Activated T-cell treated with anti-CD3 and anti-CD28 coated beads, Interleukin-2, amount 50 U/mL, for 72 hours (primary cell): Measurements from ENCODE around the gene MORC1. TPM values are rescaled to one million over a fixed set of nuclear protein-coding genes. Genes with fewer than 3 reads are reported as not detected.
A peak's percentile ranks its signal among the peaks of the same experiment; 100 is the strongest.

Experiments used
- ATAC-seq, 2 donors: fragments of 150-1000 bp; cut with Tn5 transposase; replicated peaks in 1 of 2; 2 replicates each; pipeline ENCODE4 v1.10.0; 2021; ENCODE audit warnings: moderate library complexity in 2 of 2, mild to moderate bottlenecking in 1 of 2
- DNase-seq, 2 donors: peaks; one replicate each; pipeline ENCODE4 v3.0.0; 2021 to 2022; ENCODE audit warnings: mixed read lengths in 1 of 2
- H3K27ac Mint-ChIP-seq: one replicate; pipeline ENCODE4 v1.8.0; 2022; ENCODE audit warnings: mild to moderate bottlenecking, moderate library complexity, mixed read lengths
- H3K27me3 Mint-ChIP-seq: one replicate; pipeline ENCODE4 v1.8.0; 2022; ENCODE audit warnings: low read depth, mixed read lengths
- H3K36me3 Mint-ChIP-seq, 2 donors: one replicate each; pipeline ENCODE4 v1.8.0; 2022; ENCODE audit warnings: mixed read lengths in 2 of 2, mild to moderate bottlenecking in 1 of 2; ENCODE audit not compliant: insufficient read depth in 2 of 2
- H3K4me1 Mint-ChIP-seq: one replicate; pipeline ENCODE4 v1.8.0; 2022; ENCODE audit warnings: low read depth, mixed read lengths
- H3K4me3 Mint-ChIP-seq, 2 donors: one replicate each; pipeline ENCODE4 v1.8.0; 2022; ENCODE audit warnings: mild to moderate bottlenecking in 2 of 2, mixed read lengths in 2 of 2, moderate library complexity in 2 of 2
- H3K9me3 Mint-ChIP-seq, 2 donors: one replicate each; pipeline ENCODE4 v1.8.0; 2022; ENCODE audit warnings: mixed read lengths in 2 of 2
- total RNA-seq, 2 donors: library from RNA; stranded (reverse); gene quantifications; one replicate each; pipeline ENCODE4 v1.2.3, GENCODE V29; 2022

The MORC1 gene
- total RNA-seq, 2 donors from 2014 or later: not detected

DNA sequence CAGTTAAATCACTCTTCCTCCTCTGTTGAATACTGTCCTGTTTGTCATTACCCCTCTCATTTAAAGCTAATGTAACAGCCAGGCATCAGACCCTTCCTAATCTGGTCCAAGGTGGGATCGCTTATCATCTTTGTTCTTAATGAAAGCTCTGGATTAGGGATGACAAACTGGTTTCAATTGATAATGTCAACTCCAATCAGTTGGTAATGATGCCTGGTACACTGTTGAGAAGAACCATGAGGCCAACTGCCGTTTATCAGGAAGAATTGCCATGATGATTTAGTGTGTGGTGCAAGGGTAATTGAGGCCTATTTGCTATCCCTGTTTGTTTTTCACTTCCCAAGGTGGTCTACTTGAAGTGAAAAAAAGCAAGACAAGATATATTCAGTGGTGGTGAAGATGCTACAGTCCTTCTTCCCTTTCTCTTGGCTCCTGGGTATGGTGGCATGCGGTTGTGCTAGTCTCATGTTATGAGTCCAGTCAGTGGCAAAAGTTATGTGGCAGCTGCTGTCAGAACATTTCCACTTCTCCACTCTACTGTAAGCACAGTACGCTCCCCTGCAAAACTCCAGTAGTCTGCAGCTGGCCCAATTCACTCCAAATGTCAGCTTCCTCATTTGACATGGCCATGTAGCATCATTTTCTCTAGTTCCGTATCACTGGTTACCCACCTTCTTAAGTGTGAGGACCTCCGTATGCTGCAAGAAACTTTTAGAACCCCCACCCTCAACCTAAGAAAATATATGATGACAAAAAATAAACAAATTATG lies 72.5 kb downstream of the MORC1 start:
- Mint-ChIP-seq H3K27ac (no peak overlapping the region), H3K9me3 (no peaks in the 10 kb centered on the region), H3K27me3 (no peaks in the 10 kb centered on the region), H3K4me3 (no peak overlapping the region), H3K36me3 (no peaks in the 10 kb centered on the region), H3K4me1 (no peaks in the 10 kb centered on the region)
- DNase-seq: no peak
- no peak for ATAC-seq

DNA sequence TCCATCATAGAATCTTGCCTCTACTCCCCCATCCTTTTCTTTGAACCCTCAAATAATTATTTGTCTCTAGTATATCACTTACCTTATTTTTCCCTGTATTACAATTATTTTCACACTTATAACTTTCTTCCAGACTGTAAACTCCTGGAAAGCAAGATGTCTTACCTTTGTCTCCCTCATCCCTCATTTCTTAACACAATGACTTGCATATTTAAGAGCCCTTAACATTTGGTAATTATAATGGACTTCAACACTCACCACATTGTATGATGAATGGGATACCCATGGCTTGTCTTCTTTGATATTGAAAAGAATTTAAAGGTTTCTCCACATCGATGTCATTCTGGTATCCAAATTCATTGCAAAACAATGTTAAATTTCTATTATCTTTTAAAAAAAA lies 82.9 kb downstream of the MORC1 start:
- H3K36me3 Mint-ChIP-seq: peaks cover 0 to 1% of the 10 kb centered on the region in 2 donors

DNA sequence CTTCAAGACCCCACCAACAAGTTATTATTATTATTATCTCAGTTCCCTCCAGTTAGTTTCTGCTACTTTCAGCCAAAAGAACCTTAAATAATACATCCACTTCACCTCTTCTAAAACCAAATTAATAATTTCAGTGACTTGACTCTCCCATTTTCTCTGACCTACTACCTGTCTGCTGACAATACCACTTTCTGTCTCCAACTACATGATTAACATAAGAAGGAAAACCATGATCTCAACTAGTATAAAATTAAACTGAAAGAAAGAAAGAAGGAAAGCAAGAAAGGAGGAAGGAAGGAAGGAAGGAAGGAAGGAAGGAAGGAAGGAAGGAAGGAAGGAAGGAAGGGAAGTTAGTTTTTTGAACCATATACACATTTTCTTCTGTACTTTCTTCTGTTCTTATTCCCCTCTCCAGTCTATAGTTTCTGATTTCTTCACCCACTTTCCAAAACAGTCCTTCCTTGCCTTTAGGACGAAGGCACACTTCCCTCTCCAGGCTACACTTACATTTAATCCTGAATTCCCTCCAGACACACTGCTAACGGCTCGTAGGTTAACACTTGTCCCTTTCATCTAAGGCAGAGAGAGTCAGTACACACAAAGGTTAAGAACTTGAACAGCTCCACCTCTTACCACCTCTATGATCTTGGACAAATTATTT lies 84.8 kb downstream of the MORC1 start:
- H3K4me3 Mint-ChIP-seq: no peak overlapping the region
- H3K4me1 Mint-ChIP-seq: no peaks in the 10 kb centered on the region
- H3K27me3 Mint-ChIP-seq: peaks cover 10% of the 10 kb centered on the region
- no peak overlapping the region for H3K27ac Mint-ChIP-seq
- H3K36me3 Mint-ChIP-seq: no peaks in the 10 kb centered on the region
- no peak for ATAC-seq
- DNase-seq: no peak
- no peaks in the 10 kb centered on the region for H3K9me3 Mint-ChIP-seq

More for the DNA sequence above, 82.9 kb downstream of the MORC1 start:
- Mint-ChIP-seq H3K4me1 (no peaks in the 10 kb centered on the region), H3K9me3 (peaks cover 0 to under 1% of the 10 kb centered on the region in 2 donors), H3K27me3 (peaks cover 10% of the 10 kb centered on the region), H3K4me3 (no peak overlapping the region), H3K27ac (no peak overlapping the region)
- DNase-seq (no peak), ATAC-seq (no peak)

DNA sequence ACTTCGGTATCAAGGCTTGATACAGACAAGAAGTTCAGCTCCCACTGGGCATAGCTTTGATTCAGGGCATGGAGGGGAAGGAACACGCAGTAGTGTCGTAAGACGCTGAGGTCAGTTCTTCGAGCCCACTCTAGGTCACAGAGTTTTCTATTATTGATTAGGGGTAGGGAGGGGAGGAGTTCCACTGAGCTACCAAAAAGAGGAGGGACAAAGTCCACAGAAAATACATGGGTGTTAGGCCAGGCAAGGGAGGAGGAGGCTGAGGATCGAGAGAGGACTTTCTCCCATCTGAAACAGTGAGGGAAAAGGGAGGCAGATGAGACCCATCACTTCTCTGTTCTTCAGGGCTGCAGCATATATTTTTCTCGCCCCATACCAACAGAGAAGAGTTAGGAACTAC lies 89.2 kb downstream of the MORC1 start:
- Mint-ChIP-seq H3K4me3 (no peak overlapping the region), H3K36me3 (no peaks in the 10 kb centered on the region), H3K4me1 (no peaks in the 10 kb centered on the region), H3K27me3 (no peaks in the 10 kb centered on the region), H3K9me3 (no peaks in the 10 kb centered on the region), H3K27ac (no peak overlapping the region)
- no peak for DNase-seq
- no peak for ATAC-seq

DNA sequence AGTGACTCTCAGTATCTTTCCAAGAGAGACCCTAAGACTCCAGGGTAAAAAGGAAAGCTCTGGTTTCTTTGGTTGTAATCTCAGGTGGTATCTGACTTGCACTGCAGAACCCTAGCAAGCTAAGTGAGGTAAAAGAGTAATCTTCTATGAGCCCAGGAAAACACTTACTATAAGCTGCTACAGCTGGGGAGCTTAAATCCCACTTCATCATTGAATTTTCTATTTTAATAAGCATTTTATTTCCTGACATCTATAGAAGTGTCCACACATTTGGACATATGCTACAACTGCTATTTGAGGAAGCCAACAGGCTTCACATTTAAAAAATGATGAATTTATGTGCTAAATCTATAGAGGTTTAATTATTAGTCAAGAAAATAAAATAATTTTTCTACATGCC lies 91.1 kb downstream of the MORC1 start:
- Mint-ChIP-seq H3K27ac (no peak overlapping the region), H3K36me3 (no peaks in the 10 kb centered on the region), H3K4me3 (no peak overlapping the region)

DNA sequence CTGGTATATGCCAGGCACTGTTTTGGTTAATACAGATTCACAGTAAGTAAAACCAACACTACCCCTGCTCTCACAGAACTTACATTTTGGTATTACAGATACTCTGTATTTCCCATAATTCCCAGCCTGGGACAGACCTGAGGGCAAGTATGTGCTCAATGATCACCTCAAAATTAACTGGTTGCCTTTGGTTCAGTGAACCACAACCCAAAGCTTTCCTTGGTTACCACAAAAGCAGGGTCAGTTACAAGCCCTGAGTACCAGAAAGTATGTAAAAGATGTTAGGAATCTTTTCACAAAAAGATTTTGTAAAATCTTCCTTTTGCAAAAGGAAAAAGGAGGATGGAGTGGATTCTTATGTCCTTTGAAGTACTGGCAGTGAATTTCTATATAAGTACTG lies 92.0 kb downstream of the MORC1 start:
- no peak for DNase-seq
- no peaks in the 10 kb centered on the region for H3K27me3 Mint-ChIP-seq
- no peak overlapping the region for H3K4me3 Mint-ChIP-seq
- H3K27ac Mint-ChIP-seq: no peak overlapping the region
- H3K9me3 Mint-ChIP-seq: no peaks in the 10 kb centered on the region
- no peaks in the 10 kb centered on the region for H3K4me1 Mint-ChIP-seq
- no peaks in the 10 kb centered on the region for H3K36me3 Mint-ChIP-seq
- no peak for ATAC-seq

More for the DNA sequence above, 91.1 kb downstream of the MORC1 start:
- DNase-seq (no peak), ATAC-seq (no peak)
- H3K9me3 Mint-ChIP-seq: no peaks in the 10 kb centered on the region
- no peaks in the 10 kb centered on the region for H3K4me1 Mint-ChIP-seq
- no peaks in the 10 kb centered on the region for H3K27me3 Mint-ChIP-seq

DNA sequence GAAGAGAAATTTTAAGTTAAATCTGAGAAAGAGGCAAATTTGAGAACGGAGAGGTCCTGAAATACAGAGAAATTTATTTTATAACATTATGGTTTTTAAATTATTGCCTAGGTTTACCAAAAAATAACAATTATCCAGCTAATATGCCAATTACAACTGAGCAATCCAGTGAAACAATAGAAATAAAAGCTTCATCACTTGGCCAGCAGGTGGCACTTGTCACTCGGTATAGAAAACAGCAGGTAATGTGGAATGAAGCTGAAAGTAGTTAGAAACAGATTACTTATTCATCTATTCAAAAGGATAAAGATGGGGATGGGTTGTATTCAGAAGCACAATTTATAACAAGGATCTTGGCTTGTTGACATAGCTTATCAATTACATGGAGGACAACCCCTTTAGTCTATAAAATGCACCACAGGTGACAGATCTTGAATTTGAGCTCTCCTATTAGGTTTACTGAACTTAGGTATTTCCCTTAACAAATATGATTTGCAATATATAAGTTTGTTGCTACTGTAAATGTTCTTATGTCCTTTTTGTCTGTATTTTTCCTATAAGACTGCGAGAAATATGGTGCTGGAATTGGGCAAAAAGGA lies 94.2 kb downstream of the MORC1 start:
- Mint-ChIP-seq H3K27ac (no peak overlapping the region), H3K27me3 (peaks cover 7% of the 10 kb centered on the region), H3K36me3 (no peaks in the 10 kb centered on the region), H3K4me1 (no peaks in the 10 kb centered on the region), H3K4me3 (no peak overlapping the region), H3K9me3 (no peaks in the 10 kb centered on the region)
- peak; percentile 15 to 31 for DNase-seq
- no peak for ATAC-seq

DNA sequence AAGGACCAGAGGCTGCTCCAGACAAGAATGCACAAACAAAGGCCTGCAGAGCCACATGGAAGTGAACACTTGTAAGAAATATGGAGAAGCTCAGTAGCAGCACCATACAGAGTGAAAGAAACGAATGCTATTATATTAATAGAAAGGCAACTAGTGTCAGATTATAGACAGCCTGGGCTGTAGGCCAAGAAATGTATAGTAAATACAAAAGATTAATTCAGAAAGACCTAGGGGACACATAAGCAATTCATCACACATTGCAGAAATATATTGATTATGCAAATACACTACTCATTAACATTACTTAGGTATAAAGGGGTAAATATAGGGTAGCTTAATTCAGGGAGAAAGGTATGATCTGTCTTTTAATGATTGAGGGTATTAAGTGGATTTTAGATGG lies 94.8 kb downstream of the MORC1 start:
- H3K27me3 Mint-ChIP-seq: peaks cover 9% of the 10 kb centered on the region
- H3K4me3 Mint-ChIP-seq: no peak overlapping the region
- H3K27ac Mint-ChIP-seq: no peak overlapping the region
- DNase-seq (no peak), ATAC-seq (no peak)
- H3K9me3 Mint-ChIP-seq: no peaks in the 10 kb centered on the region
- H3K4me1 Mint-ChIP-seq: no peaks in the 10 kb centered on the region
- no peaks in the 10 kb centered on the region for H3K36me3 Mint-ChIP-seq

DNA sequence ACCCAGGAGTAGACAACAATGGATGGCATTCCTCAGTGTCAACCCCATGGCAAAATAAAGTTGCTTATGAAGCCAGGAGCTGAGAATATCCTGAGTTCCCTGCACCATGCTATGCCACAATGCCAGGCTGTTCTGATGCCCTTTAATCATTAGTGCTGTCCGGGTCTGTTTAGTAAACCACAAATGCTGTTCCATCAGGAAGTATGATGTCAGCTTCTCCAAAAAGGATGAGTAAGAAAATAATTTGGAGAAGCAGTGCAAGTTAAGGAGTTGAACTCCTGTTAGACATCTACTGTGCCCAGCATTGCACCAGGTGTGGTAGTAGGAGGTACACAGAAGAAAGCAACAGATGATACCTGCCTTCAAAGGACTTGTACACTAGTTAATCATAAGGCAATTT lies 96.4 kb downstream of the MORC1 start:
- Mint-ChIP-seq H3K27ac (no peak overlapping the region), H3K9me3 (no peaks in the 10 kb centered on the region), H3K4me1 (no peaks in the 10 kb centered on the region), H3K4me3 (no peak overlapping the region), H3K27me3 (peaks cover 9% of the 10 kb centered on the region), H3K36me3 (no peaks in the 10 kb centered on the region)
- no peak for DNase-seq
- ATAC-seq: no peak

DNA sequence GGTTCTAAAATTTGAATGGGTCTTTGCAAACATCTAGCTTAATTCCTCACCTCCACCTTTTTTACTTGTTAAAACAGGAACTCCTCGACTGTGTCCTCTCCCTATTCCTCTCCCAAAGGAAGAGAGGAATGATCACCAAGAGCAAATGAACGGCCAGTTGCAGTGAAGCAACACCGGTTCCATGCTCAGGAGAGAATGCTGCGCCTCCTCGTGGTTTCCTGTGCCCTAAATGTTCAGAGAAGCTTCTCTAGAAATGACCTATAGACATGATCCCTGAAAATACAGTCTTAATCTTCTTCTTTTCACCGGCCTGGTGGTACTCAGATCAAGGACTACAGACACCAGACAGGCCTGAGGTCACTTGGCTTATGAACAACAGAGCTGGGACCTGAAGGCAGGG lies 99.1 kb downstream of the MORC1 start:
- H3K36me3 Mint-ChIP-seq: no peaks in the 10 kb centered on the region
- DNase-seq (no peak), ATAC-seq (no peak)
- H3K27ac Mint-ChIP-seq: peak overlapping the region; percentile 61
- H3K4me1 Mint-ChIP-seq: no peaks in the 10 kb centered on the region
- H3K9me3 Mint-ChIP-seq: no peaks in the 10 kb centered on the region
- peaks cover 9% of the 10 kb centered on the region for H3K27me3 Mint-ChIP-seq
- no peak overlapping the region for H3K4me3 Mint-ChIP-seq

DNA sequence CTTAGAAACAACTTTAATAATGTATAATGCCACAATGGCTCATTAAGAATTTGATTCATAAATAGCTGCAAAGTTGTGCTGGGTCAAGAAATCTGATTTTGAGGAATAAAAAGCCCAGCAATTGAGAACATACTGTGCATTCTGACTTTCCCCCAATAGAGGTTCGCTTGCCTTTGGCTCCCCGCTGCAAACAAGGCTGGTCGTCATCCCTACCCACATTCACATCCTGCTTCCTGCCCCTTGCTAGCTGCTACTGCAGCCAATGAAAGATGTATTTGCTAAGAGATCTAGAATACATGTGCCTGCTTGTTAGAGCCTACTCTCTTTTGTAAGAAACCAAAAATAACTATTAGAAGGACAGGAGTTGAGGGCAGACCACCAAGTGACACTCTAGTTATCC lies 112.5 kb downstream of the MORC1 start:
- Mint-ChIP-seq H3K4me3 (no peak overlapping the region), H3K36me3 (peaks cover 0 to 3% of the 10 kb centered on the region in 2 donors), H3K27me3 (no peaks in the 10 kb centered on the region), H3K4me1 (no peaks in the 10 kb centered on the region), H3K27ac (no peak overlapping the region), H3K9me3 (no peaks in the 10 kb centered on the region)
- ATAC-seq: no peak
- DNase-seq: no peak

DNA sequence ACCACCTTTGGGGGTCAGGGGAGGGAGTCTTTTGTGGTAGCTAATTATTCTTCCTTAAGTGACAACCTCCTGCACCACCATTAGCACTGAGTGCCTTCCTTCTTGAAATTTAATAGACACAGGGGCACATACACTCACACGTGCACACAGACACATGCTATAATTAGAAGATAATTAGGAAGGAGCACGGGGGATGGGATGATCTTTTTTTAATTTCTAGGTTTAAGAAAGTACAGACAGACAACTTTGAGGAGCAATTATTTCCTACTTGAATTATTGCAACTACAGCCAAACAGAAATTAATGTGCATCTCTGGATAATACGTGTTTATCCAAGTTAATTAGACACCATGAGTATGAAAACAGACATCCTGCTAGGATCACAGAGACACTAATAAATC lies 119.5 kb downstream of the MORC1 start:
- no peak for ATAC-seq
- Mint-ChIP-seq H3K9me3 (no peaks in the 10 kb centered on the region), H3K4me3 (no peak overlapping the region), H3K36me3 (no peaks in the 10 kb centered on the region), H3K4me1 (no peaks in the 10 kb centered on the region), H3K27me3 (no peaks in the 10 kb centered on the region), H3K27ac (no peak overlapping the region)
- DNase-seq: no peak

DNA sequence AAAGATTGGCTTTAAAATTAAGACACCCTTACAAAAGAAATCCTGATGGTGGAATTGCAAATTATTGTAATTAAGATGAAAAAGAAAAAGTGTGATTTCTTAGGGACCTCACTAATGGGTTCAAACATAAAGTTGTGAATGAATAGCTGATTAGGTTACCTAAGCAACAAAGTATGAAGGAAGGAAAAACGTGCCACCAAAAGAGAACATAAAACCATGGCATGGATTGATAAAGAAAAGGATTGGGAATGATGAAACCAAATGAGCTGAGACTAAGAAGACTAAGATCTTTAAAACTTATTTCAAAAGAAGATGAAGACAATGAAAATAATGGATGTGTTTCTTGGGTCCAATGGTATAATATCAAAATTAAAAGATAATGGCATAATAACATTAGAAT lies 132.1 kb downstream of the MORC1 start:
- Mint-ChIP-seq H3K9me3 (no peaks in the 10 kb centered on the region), H3K27ac (no peak overlapping the region), H3K4me3 (no peak overlapping the region), H3K36me3 (peaks cover 0 to 3% of the 10 kb centered on the region in 2 donors), H3K4me1 (no peaks in the 10 kb centered on the region), H3K27me3 (peaks cover 19% of the 10 kb centered on the region)
- no peak for ATAC-seq
- no peak for DNase-seq
